ENCODE results near the gene BIRC7.

DNA sequence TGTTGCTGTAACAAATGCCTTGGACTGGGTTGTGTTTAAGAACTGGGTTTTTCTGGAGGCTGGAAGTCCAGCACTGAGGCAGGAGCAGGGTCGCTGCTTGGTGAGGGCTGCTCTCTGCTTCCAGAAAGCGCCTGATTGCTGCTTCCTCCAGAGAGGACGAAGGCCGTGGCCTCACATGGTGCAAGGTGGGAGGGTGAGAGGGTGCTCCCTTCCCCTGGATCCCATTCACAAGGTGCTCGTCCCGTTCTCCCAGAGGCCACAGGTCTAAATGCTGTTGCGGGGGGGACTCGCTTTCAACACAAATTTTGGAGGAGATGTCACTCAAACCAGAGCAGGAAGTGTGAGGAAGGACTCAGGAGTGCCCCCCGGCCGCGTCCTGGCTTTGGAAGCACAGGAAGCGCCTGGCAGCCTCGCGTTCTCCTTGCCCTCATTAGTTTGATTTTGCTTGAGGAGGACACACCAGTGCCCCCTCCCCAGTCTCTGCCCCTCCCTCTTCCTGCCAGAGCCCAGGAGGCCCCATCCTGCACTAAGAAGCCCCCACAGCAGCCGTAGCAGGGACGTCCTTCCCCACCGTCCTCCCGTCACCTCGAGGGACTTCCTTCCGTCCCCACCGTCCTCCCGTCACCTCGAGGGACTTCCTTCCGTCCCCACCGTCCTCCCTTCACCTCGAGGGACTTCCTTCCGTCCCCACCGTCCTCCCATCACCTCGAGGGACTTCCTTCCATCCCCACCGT is 26.3 kb downstream of the BIRC7 start:
- TF ChIP-seq, protein P1, sequence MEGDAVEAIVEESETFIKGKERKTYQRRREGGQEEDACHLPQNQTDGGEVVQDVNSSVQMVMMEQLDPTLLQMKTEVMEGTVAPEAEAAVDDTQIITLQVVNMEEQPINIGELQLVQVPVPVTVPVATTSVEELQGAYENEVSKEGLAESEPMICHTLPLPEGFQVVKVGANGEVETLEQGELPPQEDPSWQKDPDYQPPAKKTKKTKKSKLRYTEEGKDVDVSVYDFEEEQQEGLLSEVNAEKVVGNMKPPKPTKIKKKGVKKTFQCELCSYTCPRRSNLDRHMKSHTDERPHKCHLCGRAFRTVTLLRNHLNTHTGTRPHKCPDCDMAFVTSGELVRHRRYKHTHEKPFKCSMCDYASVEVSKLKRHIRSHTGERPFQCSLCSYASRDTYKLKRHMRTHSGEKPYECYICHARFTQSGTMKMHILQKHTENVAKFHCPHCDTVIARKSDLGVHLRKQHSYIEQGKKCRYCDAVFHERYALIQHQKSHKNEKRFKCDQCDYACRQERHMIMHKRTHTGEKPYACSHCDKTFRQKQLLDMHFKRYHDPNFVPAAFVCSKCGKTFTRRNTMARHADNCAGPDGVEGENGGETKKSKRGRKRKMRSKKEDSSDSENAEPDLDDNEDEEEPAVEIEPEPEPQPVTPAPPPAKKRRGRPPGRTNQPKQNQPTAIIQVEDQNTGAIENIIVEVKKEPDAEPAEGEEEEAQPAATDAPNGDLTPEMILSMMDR (conservative IDR thresholded peaks at IDR 0.05) = no peak
- no peak for TF ChIP-seq ZFX (IDR thresholded peaks at IDR 0.05)
